ENCODE data around the gene OPTN. TPM values are rescaled to one million over a fixed set of nuclear protein-coding genes. Genes with fewer than 3 reads are reported as not detected.
"Not testable (repeated sequence)": the region's sequence is repeated elsewhere in the genome, so short reads cannot be mapped to it uniquely, and the experiment has no call there.

The OPTN gene
- total RNA-seq (ENCODE audit: unreplicated experiment) = 36.3 TPM
- long read RNA-seq, transcript OPTN-205 (14 exons, 3,321 nt) = major isoform, 15 of 39 reads
- long read RNA-seq, partial matches to known transcripts = 8 of 39 reads
- long read RNA-seq, other reads (novel, unspliced or antisense) = 14 of 39 reads

DNA sequence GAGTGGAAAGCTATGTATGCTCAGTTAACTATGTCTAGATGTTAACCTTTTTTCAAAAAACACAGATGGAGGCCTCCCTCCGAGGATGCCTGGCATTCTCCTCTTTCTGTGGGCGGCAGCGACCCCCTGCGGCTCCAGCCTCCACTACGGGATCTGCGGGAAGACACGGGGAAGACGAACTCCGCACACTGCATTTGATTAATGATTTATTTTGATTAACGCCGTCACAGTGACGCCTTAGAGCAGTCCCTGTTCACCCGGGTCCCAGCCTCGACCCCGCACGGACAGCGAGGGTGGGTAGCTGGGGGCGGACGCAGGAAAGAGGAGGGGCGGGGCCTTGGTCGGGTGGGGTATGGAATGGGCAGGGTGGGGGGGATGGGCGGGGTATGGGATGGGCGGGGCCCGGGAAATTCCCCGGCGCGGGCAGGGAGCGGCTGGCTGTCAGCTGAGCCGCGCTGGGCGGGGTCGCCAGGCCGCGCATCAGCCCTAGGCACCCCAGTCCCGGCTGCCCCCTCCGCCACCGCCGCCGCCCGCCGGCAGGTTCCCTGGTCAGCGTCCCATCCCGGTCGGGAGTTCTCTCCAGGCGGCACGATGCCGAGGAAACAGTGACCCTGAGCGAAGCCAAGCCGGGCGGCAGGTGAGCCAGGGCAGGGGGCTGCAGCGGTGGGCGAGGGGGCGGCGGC, at the start of gene OPTN:
Gene OPTN (plus strand): TSS at position 498 of the 683 bp plus-strand sequence. CDS start 8,960 bp downstream, outside the sequence.
- Mint-ChIP-seq H3K4me1 (ENCODE audit: unreplicated experiment) (peaks cover 6% of the 10 kb centered on the region), H3K4me3 (ENCODE audit: unreplicated experiment) (peak within 1 kb of the TSS; percentile 92), H3K9me3 (ENCODE audit: unreplicated experiment) (no peaks in the 10 kb centered on the region), H3K36me3 (ENCODE audit: low read depth, unreplicated experiment) (no peaks in the 10 kb centered on the region), H3K27ac (ENCODE audit: unreplicated experiment) (no peak within 1 kb of the TSS), H3K27me3 (ENCODE audit: unreplicated experiment) (peaks cover 3% of the 10 kb centered on the region)
- DNase-seq (ENCODE audit: low spot score) = peak; percentile 82
- TF ChIP-seq, protein P1, sequence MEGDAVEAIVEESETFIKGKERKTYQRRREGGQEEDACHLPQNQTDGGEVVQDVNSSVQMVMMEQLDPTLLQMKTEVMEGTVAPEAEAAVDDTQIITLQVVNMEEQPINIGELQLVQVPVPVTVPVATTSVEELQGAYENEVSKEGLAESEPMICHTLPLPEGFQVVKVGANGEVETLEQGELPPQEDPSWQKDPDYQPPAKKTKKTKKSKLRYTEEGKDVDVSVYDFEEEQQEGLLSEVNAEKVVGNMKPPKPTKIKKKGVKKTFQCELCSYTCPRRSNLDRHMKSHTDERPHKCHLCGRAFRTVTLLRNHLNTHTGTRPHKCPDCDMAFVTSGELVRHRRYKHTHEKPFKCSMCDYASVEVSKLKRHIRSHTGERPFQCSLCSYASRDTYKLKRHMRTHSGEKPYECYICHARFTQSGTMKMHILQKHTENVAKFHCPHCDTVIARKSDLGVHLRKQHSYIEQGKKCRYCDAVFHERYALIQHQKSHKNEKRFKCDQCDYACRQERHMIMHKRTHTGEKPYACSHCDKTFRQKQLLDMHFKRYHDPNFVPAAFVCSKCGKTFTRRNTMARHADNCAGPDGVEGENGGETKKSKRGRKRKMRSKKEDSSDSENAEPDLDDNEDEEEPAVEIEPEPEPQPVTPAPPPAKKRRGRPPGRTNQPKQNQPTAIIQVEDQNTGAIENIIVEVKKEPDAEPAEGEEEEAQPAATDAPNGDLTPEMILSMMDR (IDR thresholded peaks at IDR 0.05; ENCODE audit: unreplicated experiment) = peak; percentile 51

DNA sequence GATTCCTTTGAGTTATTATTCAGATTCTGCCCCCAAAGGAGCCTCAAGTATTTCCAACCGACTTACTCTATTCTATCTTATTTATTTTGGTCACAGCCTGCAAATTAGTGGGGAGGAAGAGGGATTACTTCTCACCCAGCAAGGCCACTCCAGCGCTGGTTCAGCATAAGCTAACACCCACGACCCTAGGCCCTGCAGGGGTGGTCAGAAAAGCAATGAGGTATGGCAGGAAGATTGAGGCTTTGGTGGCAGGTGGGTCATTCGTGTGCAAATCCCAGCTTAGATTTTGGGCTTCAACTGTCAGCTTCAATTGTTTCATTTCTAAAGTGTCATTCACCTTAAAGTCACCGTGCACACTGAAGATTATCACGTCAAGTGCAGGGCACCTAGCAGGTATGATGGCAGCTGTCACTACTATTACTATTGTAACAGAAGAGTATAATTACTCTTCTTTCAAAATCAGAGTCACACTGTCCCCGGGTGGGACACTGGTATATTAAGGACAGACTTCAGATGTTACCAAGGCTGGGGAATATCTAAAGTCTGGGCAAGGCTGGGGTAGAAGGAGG, 48.8 kb upstream of the OPTN start:
- no peaks in the 10 kb centered on the region for H3K4me1 Mint-ChIP-seq (ENCODE audit: unreplicated experiment)
- peaks cover 2% of the 10 kb centered on the region for H3K27me3 Mint-ChIP-seq (ENCODE audit: unreplicated experiment)
- TF ChIP-seq, protein P1 (IDR thresholded peaks at IDR 0.05; ENCODE audit: unreplicated experiment) = no peak
- no peak for DNase-seq (ENCODE audit: low spot score)
- no peaks in the 10 kb centered on the region for H3K36me3 Mint-ChIP-seq (ENCODE audit: low read depth, unreplicated experiment)
- H3K27ac Mint-ChIP-seq (ENCODE audit: unreplicated experiment) = no peak overlapping the region
- no peak overlapping the region for H3K4me3 Mint-ChIP-seq (ENCODE audit: unreplicated experiment)
- H3K9me3 Mint-ChIP-seq (ENCODE audit: unreplicated experiment) = no peaks in the 10 kb centered on the region

DNA sequence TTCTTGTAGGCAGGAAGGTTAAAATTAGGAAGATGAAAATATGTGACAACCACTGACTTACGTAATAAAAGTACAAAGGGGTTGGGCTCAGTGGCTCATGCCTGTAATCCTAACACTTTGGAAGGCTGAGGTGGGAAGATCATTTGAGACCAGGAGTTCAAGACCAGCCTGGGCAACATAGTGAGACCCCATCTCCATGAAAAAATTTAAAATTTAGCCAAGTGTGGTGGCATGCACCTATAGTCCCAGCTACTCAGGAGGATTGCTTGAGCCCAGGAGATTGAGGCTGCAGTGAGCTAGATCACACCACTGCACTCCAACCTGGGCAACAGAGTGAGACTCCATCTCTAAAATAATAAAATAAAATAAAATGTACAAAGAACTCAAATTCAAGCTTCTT, 46.8 kb upstream of the OPTN start:
- DNase-seq (ENCODE audit: low spot score); H3K27me3 Mint-ChIP-seq (ENCODE audit: unreplicated experiment); H3K4me1 Mint-ChIP-seq (ENCODE audit: unreplicated experiment); H3K27ac Mint-ChIP-seq (ENCODE audit: unreplicated experiment); H3K36me3 Mint-ChIP-seq (ENCODE audit: low read depth, unreplicated experiment); H3K4me3 Mint-ChIP-seq (ENCODE audit: unreplicated experiment); H3K9me3 Mint-ChIP-seq (ENCODE audit: unreplicated experiment): not testable (repeated sequence)

DNA sequence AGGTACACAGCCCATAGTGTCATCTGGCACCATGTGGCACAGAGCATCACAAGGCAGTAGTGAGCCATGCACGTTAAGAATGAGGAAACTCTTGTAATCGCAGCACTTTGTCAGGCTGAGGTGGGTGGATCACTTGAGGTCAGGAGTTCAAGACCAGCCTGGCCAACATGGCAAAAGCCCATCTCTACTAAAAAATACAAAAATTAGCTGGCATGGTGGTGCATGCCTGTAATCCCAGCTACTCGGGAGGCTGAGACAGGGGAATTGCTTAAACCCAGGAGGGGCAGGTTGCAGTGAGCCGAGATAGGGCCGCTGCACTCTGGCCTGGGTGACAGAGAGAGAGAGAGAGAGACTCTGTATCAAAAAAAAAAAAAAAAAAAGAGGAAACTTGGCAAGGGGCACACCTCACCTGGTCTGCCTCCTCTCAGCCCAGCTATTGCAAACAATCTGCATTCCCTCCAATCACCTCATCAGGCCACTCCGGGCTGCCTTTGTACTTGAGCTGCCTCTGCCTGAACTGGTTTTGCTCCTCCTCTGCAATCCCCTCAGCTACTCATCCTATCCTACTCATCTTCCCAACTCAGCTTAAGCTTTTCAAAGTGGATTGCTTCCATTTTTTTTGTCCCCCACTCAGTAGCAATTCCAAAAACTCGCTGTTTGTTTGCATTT, 46.0 kb upstream of the OPTN start:
- TF ChIP-seq, protein P1 (IDR thresholded peaks at IDR 0.05; ENCODE audit: unreplicated experiment) = no peak
- Mint-ChIP-seq H3K4me3 (ENCODE audit: unreplicated experiment) (no peak overlapping the region), H3K9me3 (ENCODE audit: unreplicated experiment) (no peaks in the 10 kb centered on the region), H3K36me3 (ENCODE audit: low read depth, unreplicated experiment) (no peaks in the 10 kb centered on the region), H3K27ac (ENCODE audit: unreplicated experiment) (no peak overlapping the region), H3K27me3 (ENCODE audit: unreplicated experiment) (peaks cover 1% of the 10 kb centered on the region), H3K4me1 (ENCODE audit: unreplicated experiment) (no peaks in the 10 kb centered on the region)
- no peak for DNase-seq (ENCODE audit: low spot score)

DNA sequence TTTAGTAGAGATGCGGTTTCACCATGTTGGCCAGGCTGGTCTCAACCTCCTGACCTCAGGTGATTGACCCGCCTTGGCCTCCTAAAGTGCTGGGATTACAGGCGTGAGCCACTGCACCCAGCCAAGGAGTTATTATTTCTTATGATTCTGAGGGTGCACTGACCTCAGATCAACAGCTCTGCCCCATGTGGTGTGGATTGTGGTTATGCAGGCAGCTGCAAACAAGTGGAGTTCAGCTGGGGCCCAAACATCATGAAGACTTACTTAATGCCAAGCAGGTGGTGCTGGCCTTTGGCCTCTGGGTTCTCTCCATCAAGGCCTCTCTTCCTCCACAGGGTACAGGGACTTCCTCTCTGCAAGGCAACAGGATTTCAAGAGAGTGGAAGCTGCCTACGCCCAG, 45.1 kb upstream of the OPTN start:
- Mint-ChIP-seq H3K27ac (ENCODE audit: unreplicated experiment) (no peak overlapping the region), H3K4me3 (ENCODE audit: unreplicated experiment) (no peak overlapping the region), H3K36me3 (ENCODE audit: low read depth, unreplicated experiment) (no peaks in the 10 kb centered on the region), H3K9me3 (ENCODE audit: unreplicated experiment) (no peaks in the 10 kb centered on the region), H3K27me3 (ENCODE audit: unreplicated experiment) (peaks cover 1% of the 10 kb centered on the region), H3K4me1 (ENCODE audit: unreplicated experiment) (no peaks in the 10 kb centered on the region)
- DNase-seq (ENCODE audit: low spot score) = no peak
- TF ChIP-seq, protein P1 (IDR thresholded peaks at IDR 0.05; ENCODE audit: unreplicated experiment) = no peak
